ENCODE data around the gene KLHL26. TPM values are rescaled to one million over a fixed set of nuclear protein-coding genes. Genes with fewer than 3 reads are reported as not detected.

Gene KLHL26
- total RNA-seq, 1 experiment from 2014 or later: 7.0 TPM

DNA sequence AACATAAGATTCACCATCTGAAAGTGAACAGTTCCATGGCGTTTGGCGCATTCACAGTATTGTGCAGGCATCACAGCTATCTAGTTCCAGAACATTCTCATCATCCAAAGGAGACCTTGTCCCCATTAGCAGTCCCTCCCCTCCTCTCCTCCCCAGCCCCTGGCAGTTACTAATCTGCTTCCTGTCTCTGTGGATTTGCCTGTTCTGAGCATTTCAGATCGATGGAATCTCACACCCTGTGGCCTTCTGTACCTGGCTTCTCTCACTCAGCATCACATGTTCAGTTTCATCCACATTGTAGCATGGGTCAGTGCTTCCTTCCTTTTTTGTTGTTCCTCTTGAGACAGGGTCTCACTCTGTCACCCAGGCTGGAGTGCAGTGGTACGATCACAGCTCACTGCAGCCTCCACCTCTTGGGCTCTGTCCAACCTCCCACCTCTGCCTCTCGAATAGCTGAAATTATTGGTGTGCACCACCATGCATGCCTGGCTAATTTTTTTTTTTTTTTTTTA is 81.2 kb downstream of the KLHL26 start:
- DNase-seq (ENCODE audit: low read depth): no peak

- DNase-seq (ENCODE audit: low read depth): no peak
Observed at GRCh38 chr19:18718846-18719458, 82.1 kb downstream of the KLHL26 start.

- no peak for DNase-seq (ENCODE audit: low read depth)
Observed at GRCh38 chr19:18719541-18719940, 82.7 kb downstream of the KLHL26 start.

Other genes starting within 250 kb of the KLHL26 start
- not detected in 2 replicates for gene LRRC25, start 239.4 kb upstream of the KLHL26 start, total RNA-seq (2014; rRNA removed; shearing (Covaris generic))
- 57.4 and 73.6 TPM in 2 replicates for gene SSBP4, start 217.6 kb upstream of the KLHL26 start, total RNA-seq (2014; rRNA removed; shearing (Covaris generic))
- 7.0 and 7.4 TPM in 2 replicates for gene ISYNA1, start 198.9 kb upstream of the KLHL26 start, total RNA-seq (2014; rRNA removed; shearing (Covaris generic))
- gene ELL, start 115.0 kb upstream of the KLHL26 start, total RNA-seq (2014; rRNA removed; shearing (Covaris generic)): 12.8 and 14.2 TPM in 2 replicates
- 169 and 180 TPM in 2 replicates for gene FKBP8, start 93.5 kb upstream of the KLHL26 start, total RNA-seq (2014; rRNA removed; shearing (Covaris generic))
- 74.4 and 88.4 TPM in 2 replicates for gene KXD1, start 79.2 kb upstream of the KLHL26 start, total RNA-seq (2014; rRNA removed; shearing (Covaris generic))
- gene UBA52, start 65.2 kb upstream of the KLHL26 start, total RNA-seq (2014; rRNA removed; shearing (Covaris generic)): 1,164 and 1,229 TPM in 2 replicates
- gene REX1BD, start 48.2 kb upstream of the KLHL26 start, total RNA-seq (2014; rRNA removed; shearing (Covaris generic)): 140 and 173 TPM in 2 replicates
- gene CRLF1, start 30.2 kb upstream of the KLHL26 start, total RNA-seq (2014; rRNA removed; shearing (Covaris generic)): 0.40 TPM in 1 of 2 replicates, not detected in the other
- 0.17 TPM in 1 of 2 replicates, not detected in the other for gene TMEM59L, start 24.2 kb upstream of the KLHL26 start, total RNA-seq (2014; rRNA removed; shearing (Covaris generic))
- 0.40 and 1.4 TPM in 2 replicates for gene CRTC1, start 46.7 kb downstream of the KLHL26 start, total RNA-seq (2014; rRNA removed; shearing (Covaris generic))
- gene COMP, start 154.3 kb downstream of the KLHL26 start, total RNA-seq (2014; rRNA removed; shearing (Covaris generic)): not detected in 2 replicates
- gene UPF1, start 194.9 kb downstream of the KLHL26 start, total RNA-seq (2014; rRNA removed; shearing (Covaris generic)): 100 and 121 TPM in 2 replicates